Measurements from ENCODE around the gene PPP1R7.

Gene PPP1R7

DNA sequence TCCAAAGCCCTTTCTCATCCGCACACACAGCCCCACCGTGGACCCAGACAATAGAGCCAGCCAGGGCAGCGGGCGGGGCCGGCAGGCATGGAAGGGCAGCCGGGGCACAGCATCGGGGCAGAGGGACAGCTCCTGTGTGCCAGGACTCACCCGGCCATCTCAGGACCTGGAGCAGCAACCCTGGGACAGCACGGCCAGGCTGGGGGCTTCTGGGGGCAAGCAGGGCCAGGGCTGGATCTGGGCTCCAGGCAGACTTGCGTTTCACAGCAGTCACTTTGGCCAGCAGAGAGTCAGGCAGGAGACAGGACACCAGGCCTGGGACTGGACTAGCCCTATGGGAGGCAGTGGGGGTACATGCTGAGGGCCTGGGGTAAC, 53.7 kb downstream of the PPP1R7 start:
- TF ChIP-seq, protein P1, sequence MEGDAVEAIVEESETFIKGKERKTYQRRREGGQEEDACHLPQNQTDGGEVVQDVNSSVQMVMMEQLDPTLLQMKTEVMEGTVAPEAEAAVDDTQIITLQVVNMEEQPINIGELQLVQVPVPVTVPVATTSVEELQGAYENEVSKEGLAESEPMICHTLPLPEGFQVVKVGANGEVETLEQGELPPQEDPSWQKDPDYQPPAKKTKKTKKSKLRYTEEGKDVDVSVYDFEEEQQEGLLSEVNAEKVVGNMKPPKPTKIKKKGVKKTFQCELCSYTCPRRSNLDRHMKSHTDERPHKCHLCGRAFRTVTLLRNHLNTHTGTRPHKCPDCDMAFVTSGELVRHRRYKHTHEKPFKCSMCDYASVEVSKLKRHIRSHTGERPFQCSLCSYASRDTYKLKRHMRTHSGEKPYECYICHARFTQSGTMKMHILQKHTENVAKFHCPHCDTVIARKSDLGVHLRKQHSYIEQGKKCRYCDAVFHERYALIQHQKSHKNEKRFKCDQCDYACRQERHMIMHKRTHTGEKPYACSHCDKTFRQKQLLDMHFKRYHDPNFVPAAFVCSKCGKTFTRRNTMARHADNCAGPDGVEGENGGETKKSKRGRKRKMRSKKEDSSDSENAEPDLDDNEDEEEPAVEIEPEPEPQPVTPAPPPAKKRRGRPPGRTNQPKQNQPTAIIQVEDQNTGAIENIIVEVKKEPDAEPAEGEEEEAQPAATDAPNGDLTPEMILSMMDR (IDR thresholded peaks at IDR 0.05; ENCODE audit: borderline replicate concordance, control extremely low read depth, extremely low read depth, insufficient read depth, missing control alignments): no peak
- DNase-seq (ENCODE audit: low spot score): no peak
- in situ Hi-C loops (cut with MboI; ENCODE audit: low sequenced_read_pairs, unreplicated experiment): no loop called here

DNA sequence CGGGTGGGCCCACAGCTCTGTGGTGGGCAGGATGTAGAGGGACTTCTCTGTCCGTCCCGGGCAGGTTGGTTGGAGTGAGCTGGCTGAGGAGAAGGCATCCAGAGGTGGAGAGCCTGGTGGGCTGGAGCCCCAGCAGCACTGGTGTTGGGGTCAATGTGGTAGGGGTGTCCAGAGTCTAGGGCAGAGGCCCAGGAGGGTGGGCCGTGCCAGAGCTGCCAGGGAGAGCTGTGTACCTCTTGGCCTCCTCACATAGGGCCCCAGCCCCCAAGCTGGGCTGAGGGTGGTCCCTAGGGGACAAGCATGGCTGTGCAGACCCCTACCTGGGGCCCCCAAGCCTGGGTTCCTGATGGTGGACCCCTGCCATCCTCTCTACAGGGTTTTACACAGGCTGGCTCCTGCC, 54.2 kb downstream of the PPP1R7 start:
- TF ChIP-seq, protein P1 (IDR thresholded peaks at IDR 0.05; ENCODE audit: borderline replicate concordance, control extremely low read depth, extremely low read depth, insufficient read depth, missing control alignments): no peak
- no peak for DNase-seq (ENCODE audit: low spot score)
- in situ Hi-C loops (cut with MboI; ENCODE audit: low sequenced_read_pairs, unreplicated experiment): no loop called here

DNA sequence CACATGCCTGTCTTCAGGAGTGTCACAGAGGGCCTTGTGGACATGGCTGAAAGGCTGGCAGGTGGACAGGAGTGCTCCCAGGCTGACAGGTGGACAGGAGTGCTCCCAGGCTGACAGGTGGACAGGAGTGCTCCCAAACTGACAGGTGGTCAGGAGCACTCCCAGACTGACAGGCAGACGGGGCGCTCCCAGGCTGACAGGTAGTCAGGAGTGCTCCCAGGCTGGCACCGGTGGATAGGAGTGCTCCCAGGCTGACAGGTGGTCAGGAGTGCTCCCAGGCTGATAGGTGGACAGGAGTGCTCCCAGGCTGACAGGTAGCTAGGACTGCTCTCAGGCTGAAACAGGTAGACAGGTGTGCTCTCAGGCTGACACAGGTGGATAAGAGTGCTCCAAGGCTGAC, 54.8 kb downstream of the PPP1R7 start:
- in situ Hi-C loops (cut with MboI; ENCODE audit: low sequenced_read_pairs, unreplicated experiment): no loop called here
- no peak for DNase-seq (ENCODE audit: low spot score)
- TF ChIP-seq, protein P1 (IDR thresholded peaks at IDR 0.05; ENCODE audit: borderline replicate concordance, control extremely low read depth, extremely low read depth, insufficient read depth, missing control alignments): no peak

DNA sequence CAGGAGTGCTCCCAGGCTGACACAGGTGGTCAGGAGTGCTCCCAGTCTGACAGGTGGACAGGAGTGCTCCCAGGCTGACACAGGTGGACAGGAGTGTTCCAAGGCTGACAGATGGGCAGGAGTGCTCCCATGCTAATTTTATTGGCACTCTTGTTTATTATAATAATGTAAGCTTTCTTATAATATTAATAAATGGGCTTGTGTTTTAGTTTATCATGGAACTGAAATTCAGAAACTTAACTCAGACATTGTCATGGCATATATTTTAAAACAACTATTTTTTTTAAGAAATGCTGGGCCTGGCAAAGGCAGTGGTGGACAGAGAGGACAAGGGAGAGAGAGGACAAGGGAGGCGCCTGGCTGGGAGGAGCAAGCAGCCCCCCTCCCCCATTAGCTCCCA, 56.9 kb downstream of the PPP1R7 start:
- in situ Hi-C loops (cut with MboI; ENCODE audit: low sequenced_read_pairs, unreplicated experiment): no loop called here
- TF ChIP-seq, protein P1 (IDR thresholded peaks at IDR 0.05; ENCODE audit: borderline replicate concordance, control extremely low read depth, extremely low read depth, insufficient read depth, missing control alignments): no peak

DNA sequence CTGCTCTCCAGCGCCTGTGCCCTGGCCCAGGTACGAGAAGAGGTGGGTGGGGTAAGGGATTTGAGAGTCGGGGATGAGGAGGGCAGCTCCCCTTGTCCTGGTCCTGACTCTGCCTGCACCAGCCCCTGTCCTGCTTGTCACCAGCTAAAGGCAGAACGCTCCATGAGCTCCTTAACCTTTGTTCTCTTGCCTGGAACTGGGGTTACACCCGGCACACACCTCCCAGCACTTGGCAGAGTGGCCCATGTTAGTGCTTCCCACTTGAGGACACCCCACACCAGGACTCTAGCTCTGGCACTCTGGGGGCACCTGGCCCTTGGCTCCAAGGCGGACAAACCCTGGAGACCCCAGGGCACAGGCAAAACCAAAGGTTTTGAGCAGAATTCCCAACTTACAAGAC, 57.4 kb downstream of the PPP1R7 start:
- no peak for DNase-seq (ENCODE audit: low spot score)
- TF ChIP-seq, protein P1 (IDR thresholded peaks at IDR 0.05; ENCODE audit: borderline replicate concordance, control extremely low read depth, extremely low read depth, insufficient read depth, missing control alignments): no peak
- in situ Hi-C loops (cut with MboI; ENCODE audit: low sequenced_read_pairs, unreplicated experiment): no loop called here

More for the DNA sequence above, 56.9 kb downstream of the PPP1R7 start:
- DNase-seq (ENCODE audit: low spot score): no peak

DNA sequence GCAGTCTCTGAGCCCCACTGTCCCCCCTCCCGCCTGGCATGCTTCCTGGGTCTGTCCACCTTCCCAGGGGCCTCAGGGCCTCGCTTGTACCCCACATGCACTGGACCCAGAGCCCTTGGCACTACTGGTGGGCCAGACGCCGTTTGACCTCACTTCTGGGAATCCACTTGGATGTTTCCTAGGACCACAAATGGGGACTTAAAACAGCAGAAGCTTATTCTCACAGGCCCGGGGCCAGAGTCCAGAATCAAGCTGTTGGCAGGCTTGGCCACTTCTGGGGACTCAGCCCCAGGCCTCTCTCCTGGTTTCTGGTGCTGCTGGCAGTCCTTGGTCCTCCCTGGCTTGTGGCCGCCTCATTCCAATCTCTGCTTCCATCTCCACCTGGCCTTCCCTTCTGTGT, 57.8 kb downstream of the PPP1R7 start:
- in situ Hi-C loops (cut with MboI; ENCODE audit: low sequenced_read_pairs, unreplicated experiment): no loop called here
- DNase-seq (ENCODE audit: low spot score): no peak
- TF ChIP-seq, protein P1 (IDR thresholded peaks at IDR 0.05; ENCODE audit: borderline replicate concordance, control extremely low read depth, extremely low read depth, insufficient read depth, missing control alignments): no peak

DNA sequence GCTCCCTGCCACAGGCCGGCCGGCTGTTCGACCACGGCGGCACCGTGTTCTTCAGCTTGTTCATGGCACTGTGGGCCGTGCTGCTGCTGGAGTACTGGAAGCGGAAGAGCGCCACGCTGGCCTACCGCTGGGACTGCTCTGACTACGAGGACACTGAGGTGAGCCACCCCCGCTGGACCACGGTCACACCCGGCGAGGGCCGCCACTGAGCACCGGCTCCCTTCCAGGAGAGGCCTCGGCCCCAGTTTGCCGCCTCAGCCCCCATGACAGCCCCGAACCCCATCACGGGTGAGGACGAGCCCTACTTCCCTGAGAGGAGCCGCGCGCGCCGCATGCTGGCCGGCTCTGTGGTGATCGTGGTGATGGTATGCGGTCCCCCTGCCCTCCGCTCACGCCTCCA, 59.0 kb downstream of the PPP1R7 start:
- in situ Hi-C loops (cut with MboI; ENCODE audit: low sequenced_read_pairs, unreplicated experiment): no loop called here
- no peak for DNase-seq (ENCODE audit: low spot score)
- TF ChIP-seq, protein P1 (IDR thresholded peaks at IDR 0.05; ENCODE audit: borderline replicate concordance, control extremely low read depth, extremely low read depth, insufficient read depth, missing control alignments): no peak

Data from GM13976 (cell line).